GM19397 (cell line): ENCODE data around the gene PPP6R3.

ENCODE experiments used
- ATAC-seq: cut with Tn5 transposase; IDR thresholded peaks from one replicate; pipeline ENCODE4 v1.9.1; 2021; ENCODE audit warnings: mild to moderate bottlenecking, moderate library complexity; ENCODE audit not compliant: unreplicated experiment

Gene PPP6R3

GRCh38 chr11:68641880-68642279 is 181.3 kb downstream of the PPP6R3 start:
- no peak for ATAC-seq

- no peak for ATAC-seq
Measured at GRCh38 chr11:68643585-68643984, 183.0 kb downstream of the PPP6R3 start.

GRCh38 chr11:68646832-68647231 is 186.3 kb downstream of the PPP6R3 start:
- no peak for ATAC-seq

- no peak for ATAC-seq
Measured at GRCh38 chr11:68649851-68650555, 189.5 kb downstream of the PPP6R3 start.

GRCh38 chr11:68650801-68651200 is 190.2 kb downstream of the PPP6R3 start:
- no peak for ATAC-seq

- ATAC-seq, result no peak
Measured at GRCh38 chr11:68651208-68651984, 190.8 kb downstream of the PPP6R3 start.

- ATAC-seq, result no peak
Measured at GRCh38 chr11:68651985-68652682, 191.6 kb downstream of the PPP6R3 start.

- no peak for ATAC-seq
Measured at GRCh38 chr11:68652683-68653156, 192.2 kb downstream of the PPP6R3 start.

- ATAC-seq, result no peak
Measured at GRCh38 chr11:68653486-68654430, 193.2 kb downstream of the PPP6R3 start.

- no peak for ATAC-seq
Measured at GRCh38 chr11:68654978-68655377, 194.4 kb downstream of the PPP6R3 start.

GRCh38 chr11:68655406-68655805 is 194.9 kb downstream of the PPP6R3 start:
- no peak for ATAC-seq

- ATAC-seq, result no peak
Measured at GRCh38 chr11:68655806-68656205, 195.3 kb downstream of the PPP6R3 start.

GRCh38 chr11:68657021-68657780 is 196.6 kb downstream of the PPP6R3 start:
- no peak for ATAC-seq

- ATAC-seq, result no peak
Measured at GRCh38 chr11:68658097-68658496, 197.5 kb downstream of the PPP6R3 start.

- ATAC-seq, result no peak
Measured at GRCh38 chr11:68658661-68659060, 198.1 kb downstream of the PPP6R3 start.

GRCh38 chr11:68659158-68659921 is 198.8 kb downstream of the PPP6R3 start:
- no peak for ATAC-seq

GRCh38 chr11:68660066-68660810 is 199.7 kb downstream of the PPP6R3 start:
- ATAC-seq, result no peak

- ATAC-seq, result no peak
Measured at GRCh38 chr11:68661014-68661413, 200.5 kb downstream of the PPP6R3 start.
